ENCODE data around the gene CPNE7. TPM values are rescaled to one million over a fixed set of nuclear protein-coding genes. Genes with fewer than 3 reads are reported as not detected.
"Not testable (repeated sequence)": the region's sequence is repeated elsewhere in the genome, so short reads cannot be mapped to it uniquely, and the experiment has no call there.

The CPNE7 gene
- total RNA-seq, 1 experiment from 2014 or later: not detected

GRCh38 chr16:89569506-89570341 is 5.8 kb upstream of the CPNE7 start:
- Histone ChIP-seq H3K4me3 (no peak overlapping the region), H3K27ac (no peak overlapping the region), H3K27me3 (no peaks in the 10 kb centered on the region), H3K9me3 (replicated peaks) (no peaks in the 10 kb centered on the region; the same call in 1 of the 2 replicates), H3K36me3 (peaks cover under 1% of the 10 kb centered on the region; the same call in 1 of the 2 replicates), H3K4me1 (peaks cover 18% of the 10 kb centered on the region)
- DNase-seq: no peak

GRCh38 chr16:89570342-89570923 is 5.1 kb upstream of the CPNE7 start:
- no peak for DNase-seq
- Histone ChIP-seq H3K36me3 (no peaks in the 10 kb centered on the region), H3K4me3 (no peak overlapping the region), H3K27me3 (no peaks in the 10 kb centered on the region), H3K4me1 (peaks cover 12% of the 10 kb centered on the region), H3K9me3 (replicated peaks) (no peaks in the 10 kb centered on the region; the same call in 1 of the 2 replicates), H3K27ac (no peak overlapping the region)

DNA sequence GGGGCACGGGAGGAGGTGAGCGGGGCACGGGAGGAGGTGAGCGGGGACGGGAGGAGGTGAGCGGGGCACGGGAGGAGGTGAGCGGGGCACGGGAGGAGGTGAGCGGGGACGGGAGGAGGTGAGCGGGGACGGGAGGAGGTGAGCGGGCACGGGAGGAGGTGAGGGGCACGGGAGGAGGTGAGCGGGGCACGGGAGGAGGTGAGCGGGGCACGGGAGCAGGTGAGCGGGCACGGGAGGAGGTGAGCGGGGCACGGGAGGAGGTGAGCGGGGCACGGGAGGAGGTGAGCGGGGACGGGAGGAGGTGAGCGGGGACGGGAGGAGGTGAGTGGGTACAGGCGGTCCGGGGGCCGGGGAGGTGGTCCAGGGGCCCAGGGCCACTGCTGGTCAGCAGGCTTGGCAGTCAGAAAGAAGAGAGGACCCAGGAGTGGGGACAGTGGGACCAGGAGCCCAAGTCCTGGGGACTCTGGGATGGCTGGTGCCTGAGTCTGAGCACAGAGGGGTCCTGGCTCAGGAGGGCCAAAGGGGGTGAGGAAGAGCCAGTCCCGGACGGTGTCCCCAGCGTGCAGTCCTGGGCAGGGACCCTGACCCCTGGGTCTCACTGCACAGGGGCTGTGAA is 4.5 kb upstream of the CPNE7 start:
- H3K27me3 ChIP-seq; H3K4me3 ChIP-seq; H3K36me3 ChIP-seq; H3K27ac ChIP-seq; H3K9me3 ChIP-seq (replicated peaks); DNase-seq: not testable (repeated sequence)
- H3K4me1 ChIP-seq: peaks cover 12% of the 10 kb centered on the region

GRCh38 chr16:89571636-89572035 is 3.9 kb upstream of the CPNE7 start:
- no peak overlapping the region for H3K4me3 ChIP-seq
- H3K27me3 ChIP-seq: no peaks in the 10 kb centered on the region
- H3K4me1 ChIP-seq: peaks cover 12% of the 10 kb centered on the region
- DNase-seq: no peak
- no peaks in the 10 kb centered on the region; the same call in 1 of the 2 replicates for H3K9me3 ChIP-seq (replicated peaks)
- no peak overlapping the region for H3K27ac ChIP-seq
- H3K36me3 ChIP-seq: no peaks in the 10 kb centered on the region

- no peak overlapping the region for H3K4me3 ChIP-seq
- H3K36me3 ChIP-seq: no peaks in the 10 kb centered on the region
- H3K4me1 ChIP-seq: peaks cover 12% of the 10 kb centered on the region
- no peaks in the 10 kb centered on the region for H3K27me3 ChIP-seq
- no peak for DNase-seq
- no peak overlapping the region for H3K27ac ChIP-seq
- H3K9me3 ChIP-seq (replicated peaks): no peaks in the 10 kb centered on the region; the same call in 1 of the 2 replicates
Observed at GRCh38 chr16:89572073-89572484, 3.5 kb upstream of the CPNE7 start.

DNA sequence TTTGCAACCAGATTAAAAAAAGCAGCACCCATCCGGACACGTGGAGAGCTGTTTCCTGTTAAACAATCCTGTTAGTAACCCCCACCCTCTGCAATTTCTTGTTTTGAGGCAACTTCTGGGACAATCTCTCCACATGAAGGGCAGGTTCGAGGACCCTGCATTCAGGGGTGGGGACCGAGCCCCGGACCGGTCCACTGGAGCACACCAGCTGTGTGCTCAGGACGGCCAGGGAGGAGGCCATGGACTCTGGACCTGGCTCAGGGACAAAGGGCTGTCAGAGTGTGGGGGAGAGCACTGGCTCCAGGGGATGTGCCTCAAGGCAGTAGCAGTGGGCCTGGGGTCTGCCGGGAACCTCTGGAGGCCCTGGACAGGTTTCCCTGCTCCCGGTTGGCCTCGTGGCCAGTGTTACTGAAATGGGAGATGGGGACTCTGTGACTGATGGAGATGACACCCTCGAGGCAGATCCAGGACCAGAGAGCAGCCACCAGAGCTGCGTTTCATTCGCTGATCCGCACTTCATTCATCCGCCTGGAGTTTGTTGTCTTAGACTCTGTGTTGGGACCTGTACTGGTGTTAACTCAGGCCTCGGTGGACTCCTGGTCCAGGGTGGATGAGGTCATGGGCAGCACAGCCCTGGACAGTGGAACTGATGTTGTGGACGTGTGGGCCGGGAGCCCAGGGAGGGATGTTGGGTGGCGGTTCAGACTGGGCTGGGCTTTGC is 2.9 kb upstream of the CPNE7 start:
- Histone ChIP-seq H3K4me1 (peaks cover 12% of the 10 kb centered on the region), H3K27ac (no peak overlapping the region), H3K36me3 (no peaks in the 10 kb centered on the region), H3K27me3 (no peaks in the 10 kb centered on the region), H3K4me3 (no peak overlapping the region), H3K9me3 (replicated peaks) (no peaks in the 10 kb centered on the region; the same call in 1 of the 2 replicates)
- DNase-seq: no peak

DNA sequence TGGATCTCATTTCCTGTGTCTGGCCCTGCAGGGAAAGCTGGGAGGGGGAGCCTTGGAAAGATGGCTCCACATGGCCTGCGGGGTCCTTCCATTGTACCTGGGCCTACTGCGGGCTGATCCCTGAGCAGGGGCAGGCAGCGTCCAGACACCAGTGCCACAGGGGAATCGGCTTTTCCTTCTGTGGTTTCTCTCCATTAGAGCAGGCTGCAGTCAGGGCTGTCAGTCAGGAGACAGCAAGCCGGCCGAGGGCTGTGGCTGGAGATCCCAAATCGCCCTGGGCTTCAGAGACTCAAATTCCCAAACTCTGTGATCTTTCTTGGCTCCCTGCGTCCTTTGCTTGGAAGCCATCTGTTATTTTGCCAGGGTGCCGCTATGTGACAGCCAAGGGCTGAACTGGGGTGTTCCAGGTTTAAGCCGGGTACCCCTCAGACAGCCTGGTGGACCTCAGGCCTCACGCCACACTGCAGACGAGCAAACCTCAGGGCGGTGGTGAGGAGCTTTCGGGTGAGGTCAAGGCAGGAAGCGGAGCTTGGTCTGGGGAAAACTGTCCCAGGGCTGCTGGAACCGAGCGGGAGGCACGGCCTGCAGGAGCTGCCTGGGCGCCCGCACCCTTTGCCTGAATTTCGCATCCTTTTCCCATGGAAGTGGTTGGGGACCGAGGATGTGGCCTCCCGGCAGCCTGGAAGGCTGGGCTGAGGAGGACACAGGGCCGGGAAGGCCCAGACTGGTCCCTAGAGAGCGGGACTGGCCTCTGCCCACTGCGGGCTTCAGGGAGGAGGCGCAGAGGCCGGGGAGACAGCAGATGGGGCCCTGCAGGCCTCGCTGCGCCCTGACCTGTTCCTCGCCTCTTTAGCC is 1.5 kb upstream of the CPNE7 start:
- no peak overlapping the region for H3K4me3 ChIP-seq
- peaks cover 12% of the 10 kb centered on the region for H3K4me1 ChIP-seq
- H3K27me3 ChIP-seq: no peaks in the 10 kb centered on the region
- no peaks in the 10 kb centered on the region; the same call in 1 of the 2 replicates for H3K9me3 ChIP-seq (replicated peaks)
- H3K36me3 ChIP-seq: no peaks in the 10 kb centered on the region
- H3K27ac ChIP-seq: peak overlapping the region; percentile 18
- peak; percentile 86 to 92 for DNase-seq

DNA sequence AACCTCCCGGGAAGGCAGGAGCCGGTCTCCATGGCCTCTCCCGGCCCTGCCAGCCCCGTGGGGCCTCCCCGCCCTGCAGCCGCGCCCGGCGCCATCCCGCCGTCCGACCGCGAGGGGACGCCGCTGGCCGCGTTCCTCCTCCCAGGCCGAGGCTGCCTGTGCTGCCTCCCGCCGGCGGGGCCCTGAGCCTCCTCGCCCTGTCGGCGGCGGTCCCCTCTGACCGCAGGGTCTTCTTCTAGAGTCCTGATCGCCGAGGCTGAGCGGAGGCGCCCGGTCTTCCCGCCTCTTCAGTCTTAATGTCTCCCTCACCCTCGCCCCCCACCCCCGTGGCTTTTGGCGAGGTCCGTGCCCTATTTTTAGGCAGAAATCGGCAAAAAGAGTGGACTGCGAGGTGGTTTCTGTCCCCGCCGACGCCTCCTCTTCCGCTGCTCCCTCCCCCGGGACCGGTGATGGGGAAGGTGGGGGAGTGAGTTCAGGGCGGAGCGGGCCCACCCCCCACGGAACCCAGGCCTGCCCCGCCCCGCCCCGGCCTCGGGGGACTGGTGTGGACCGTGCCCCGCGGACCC is 794 bp upstream of the CPNE7 start:
- Histone ChIP-seq H3K36me3 (no peaks in the 10 kb centered on the region), H3K4me1 (peaks cover 12% of the 10 kb centered on the region), H3K9me3 (replicated peaks) (no peaks in the 10 kb centered on the region; the same call in 1 of the 2 replicates), H3K27ac (no peak overlapping the region), H3K27me3 (no peaks in the 10 kb centered on the region), H3K4me3 (no peak overlapping the region)
- no peak for DNase-seq

DNA sequence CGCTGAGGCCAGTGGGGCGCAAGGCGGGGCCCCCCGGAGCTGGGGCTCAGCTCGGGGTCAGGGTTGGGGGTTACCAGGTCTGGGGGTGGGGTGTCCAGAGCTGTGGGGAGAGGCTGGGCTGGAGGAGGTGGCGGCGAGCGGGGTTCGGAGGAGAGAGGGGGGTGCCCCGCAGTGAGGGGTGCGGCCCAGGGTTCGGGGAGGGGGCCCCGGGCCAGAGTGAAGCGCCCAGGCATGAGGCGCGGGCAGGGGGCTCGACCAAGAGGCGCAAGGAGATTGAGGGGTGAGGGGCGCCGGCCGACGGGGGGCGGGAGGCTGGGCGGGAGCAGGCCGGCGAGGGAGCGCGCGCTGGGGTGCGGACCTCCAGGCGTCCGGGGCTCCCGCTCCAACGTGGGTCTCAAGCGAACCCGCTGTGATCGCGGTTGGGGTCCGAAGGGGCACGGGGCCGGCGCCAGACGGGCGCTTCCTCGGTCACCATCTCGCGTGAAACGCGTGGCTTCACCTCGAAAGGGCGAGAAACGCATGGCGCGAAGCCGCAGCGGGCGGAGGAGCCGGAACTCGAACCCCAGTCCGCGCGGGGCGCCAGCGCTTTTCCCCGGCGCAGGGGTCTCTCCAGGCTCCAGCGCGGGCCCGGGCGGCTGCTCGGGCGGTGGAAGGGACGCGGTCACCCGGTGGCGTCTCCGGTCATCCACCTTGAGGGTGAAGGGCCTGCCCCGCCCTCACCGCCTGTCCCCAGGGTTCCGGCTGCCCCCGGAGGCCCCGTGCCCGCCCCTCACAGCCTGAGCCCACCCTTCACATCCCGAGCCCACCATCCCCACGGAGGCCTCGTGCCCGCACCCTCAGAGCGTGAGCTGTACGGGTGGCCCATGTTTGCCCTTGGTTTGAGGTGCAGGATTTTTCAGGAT is 846 bp downstream of the CPNE7 start:
- Histone ChIP-seq H3K36me3 (no peaks in the 10 kb centered on the region), H3K27ac (no peak overlapping the region), H3K9me3 (replicated peaks) (no peaks in the 10 kb centered on the region; the same call in 1 of the 2 replicates), H3K4me3 (no peak overlapping the region), H3K27me3 (no peaks in the 10 kb centered on the region), H3K4me1 (peaks cover 13% of the 10 kb centered on the region)
- no peak for DNase-seq

GRCh38 chr16:89577055-89577759 is 1.6 kb downstream of the CPNE7 start:
- no peaks in the 10 kb centered on the region for H3K27me3 ChIP-seq
- peaks cover 21% of the 10 kb centered on the region for H3K4me1 ChIP-seq
- H3K36me3 ChIP-seq: no peaks in the 10 kb centered on the region
- DNase-seq: no peak
- H3K9me3 ChIP-seq (replicated peaks): no peaks in the 10 kb centered on the region; the same call in 1 of the 2 replicates
- H3K27ac ChIP-seq: no peak overlapping the region
- no peak overlapping the region for H3K4me3 ChIP-seq

GRCh38 chr16:89579351-89579750 is 3.8 kb downstream of the CPNE7 start:
- H3K4me1 ChIP-seq: peaks cover 11% of the 10 kb centered on the region
- no peak for DNase-seq
- no peaks in the 10 kb centered on the region for H3K36me3 ChIP-seq
- no peak overlapping the region for H3K4me3 ChIP-seq
- H3K9me3 ChIP-seq (replicated peaks): no peaks in the 10 kb centered on the region; the same call in 1 of the 2 replicates
- no peak overlapping the region for H3K27ac ChIP-seq
- H3K27me3 ChIP-seq: peaks cover 6% of the 10 kb centered on the region; the same call in 1 of the 2 replicates

DNA sequence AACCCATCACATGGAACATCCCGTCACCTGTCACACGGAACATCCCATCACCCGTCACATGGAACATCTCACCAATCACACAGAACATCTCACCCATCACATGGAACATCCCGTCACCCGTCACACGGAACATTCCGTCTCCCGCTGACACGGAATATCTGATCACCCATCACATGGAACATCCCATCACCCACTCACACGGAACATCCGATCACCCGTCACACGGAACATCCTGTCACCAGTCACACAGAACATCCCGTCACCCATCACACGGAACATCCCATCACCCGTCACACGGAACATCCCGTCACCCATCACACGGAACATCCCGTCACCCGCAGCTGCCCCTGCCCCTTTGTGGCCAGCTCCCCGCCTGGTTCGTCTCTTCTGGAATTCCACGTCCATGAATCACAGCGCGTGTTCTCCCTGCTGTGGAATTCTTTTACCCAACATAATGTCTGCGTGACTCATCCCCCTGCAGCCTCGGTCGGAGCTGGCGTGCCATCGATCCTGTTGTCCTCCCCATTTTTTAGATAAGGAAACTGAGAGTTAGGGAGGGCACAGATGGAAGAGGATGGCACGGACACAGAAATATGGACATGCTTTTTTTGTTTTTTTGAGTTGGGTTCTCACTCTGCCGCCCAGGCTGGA is 5.6 kb downstream of the CPNE7 start:
- no peaks in the 10 kb centered on the region for H3K9me3 ChIP-seq (replicated peaks)
- no peaks in the 10 kb centered on the region for H3K36me3 ChIP-seq
- H3K27ac ChIP-seq: no peak overlapping the region
- peak; percentile 61 to 68 for DNase-seq
- no peak overlapping the region for H3K4me3 ChIP-seq
- H3K4me1 ChIP-seq: peaks cover 18% of the 10 kb centered on the region
- peaks cover 15% of the 10 kb centered on the region; the same call in 1 of the 2 replicates for H3K27me3 ChIP-seq

Measured in SJCRH30 (cell line).